Measurements from ENCODE around the gene TRIOBP. TPM values are rescaled to one million over a fixed set of nuclear protein-coding genes. Genes with fewer than 3 reads are reported as not detected.

TRIOBP gene
- total and polyA plus RNA-seq, 2 of the 13 experiments (the other 11 are each of a cell fraction or from before 2014, with no cell fraction given): 6.1 to 15.4 TPM

- TF ChIP-seq ZXDC (CRISPR knock-in tag; IDR thresholded peaks at IDR 0.05) (no peak), KAT8 (CRISPR knock-in tag; IDR thresholded peaks at IDR 0.05) (no peak), ZNF766 (CRISPR knock-in tag; IDR thresholded peaks at IDR 0.05; ENCODE audit: borderline replicate concordance) (no peak), ZNF7 (CRISPR knock-in tag; IDR thresholded peaks at IDR 0.05) (no peak), ZNF180 (CRISPR knock-in tag; IDR thresholded peaks at IDR 0.05; ENCODE audit: borderline replicate concordance, low read depth) (no peak), ZNF562 (CRISPR knock-in tag; IDR thresholded peaks at IDR 0.05; ENCODE audit: borderline replicate concordance) (no peak), KDM4B (CRISPR knock-in tag; IDR thresholded peaks at IDR 0.05) (no peak), ZBTB44 (CRISPR knock-in tag; IDR thresholded peaks at IDR 0.05) (no peak), BRD4 (CRISPR knock-in tag; IDR thresholded peaks at IDR 0.05) (peak; percentile 10; the same call in 1 of the 2 replicates), NCOR1 (IDR thresholded peaks at IDR 0.05; ENCODE audit: borderline replicate concordance, low read length) (no peak), HNF1A (IDR thresholded peaks at IDR 0.05; ENCODE audit: low read depth) (no peak), HNF1A (CRISPR knock-in tag; IDR thresholded peaks at IDR 0.05; ENCODE audit: borderline replicate concordance) (no peak), THYN1 (CRISPR knock-in tag; IDR thresholded peaks at IDR 0.05; ENCODE audit: borderline replicate concordance, low read depth) (no peak), MYNN (CRISPR knock-in tag; IDR thresholded peaks at IDR 0.05; ENCODE audit: low read depth) (no peak), KMT2B (CRISPR knock-in tag; IDR thresholded peaks at IDR 0.05) (no peak), NCOA1 (CRISPR knock-in tag; IDR thresholded peaks at IDR 0.05) (no peak), CCAR2 (optimal IDR thresholded peaks at IDR 0.05; ENCODE audit: low read depth, low read length) (no peak), ZSCAN30 (CRISPR knock-in tag; IDR thresholded peaks at IDR 0.05) (no peak), ZBTB3 (CRISPR knock-in tag; IDR thresholded peaks at IDR 0.05; ENCODE audit: borderline replicate concordance, low read depth) (no peak), ZNF788 (CRISPR knock-in tag; IDR thresholded peaks at IDR 0.05; ENCODE audit: borderline replicate concordance) (no peak), GLMP (CRISPR knock-in tag; IDR thresholded peaks at IDR 0.05; ENCODE audit: borderline replicate concordance) (no peak)
Measured at GRCh38 chr22:37803639-37804351, 106.9 kb downstream of the TRIOBP start (continued).
